Activated T-cell treated with anti-CD3 and anti-CD28 coated beads for 1 hour (primary cell): ENCODE results near the gene MMS22L.
"Not testable (repeated sequence)": the region's sequence is repeated elsewhere in the genome, so short reads cannot be mapped to it uniquely, and the experiment has no call there.

Experiments used
- DNase-seq: peaks from one replicate; pipeline ENCODE4 v3.0.0-alpha.2; 2020; ENCODE audit warnings: low read depth

MMS22L gene

DNA sequence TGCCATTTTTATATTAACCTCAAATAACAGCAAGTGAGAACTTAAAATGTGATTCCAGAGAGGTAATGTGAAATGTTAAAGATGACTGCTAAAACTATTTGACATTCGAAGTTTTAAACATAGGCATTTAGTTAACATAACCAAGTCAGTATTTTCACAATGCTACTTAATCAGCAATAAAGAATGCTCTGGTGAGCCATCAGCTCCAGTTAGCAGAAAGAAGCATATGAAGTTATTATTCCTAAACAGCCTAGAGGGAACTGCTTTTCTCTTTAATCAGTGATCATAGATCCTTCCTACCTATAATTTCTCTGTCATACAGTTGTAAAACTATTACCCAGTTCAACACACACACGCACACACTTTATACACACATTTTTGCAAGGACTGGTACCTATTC lies 60.1 kb downstream of the MMS22L start:
- DNase-seq = no peak

DNA sequence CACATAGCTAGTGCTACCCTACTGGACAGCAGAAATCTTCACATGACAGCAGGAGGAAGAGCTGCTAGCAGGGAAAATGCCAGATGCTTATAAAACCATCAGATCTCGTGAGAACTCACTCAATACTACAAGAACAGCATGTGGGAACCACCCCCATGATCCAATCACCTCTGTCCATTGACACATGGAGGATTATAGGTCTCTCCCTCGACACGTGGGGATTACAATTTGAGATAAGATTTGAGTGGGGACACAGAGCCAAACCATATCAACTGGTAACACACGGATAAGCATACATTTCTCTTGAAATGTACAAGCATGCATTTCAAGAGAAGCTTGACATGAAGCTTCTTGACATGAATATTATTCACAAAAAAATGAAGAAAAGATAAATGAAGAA lies 64.1 kb downstream of the MMS22L start:
- DNase-seq = no peak

- DNase-seq = no peak
Measured at GRCh38 chr6:97215157-97215769, 67.8 kb downstream of the MMS22L start.

DNA sequence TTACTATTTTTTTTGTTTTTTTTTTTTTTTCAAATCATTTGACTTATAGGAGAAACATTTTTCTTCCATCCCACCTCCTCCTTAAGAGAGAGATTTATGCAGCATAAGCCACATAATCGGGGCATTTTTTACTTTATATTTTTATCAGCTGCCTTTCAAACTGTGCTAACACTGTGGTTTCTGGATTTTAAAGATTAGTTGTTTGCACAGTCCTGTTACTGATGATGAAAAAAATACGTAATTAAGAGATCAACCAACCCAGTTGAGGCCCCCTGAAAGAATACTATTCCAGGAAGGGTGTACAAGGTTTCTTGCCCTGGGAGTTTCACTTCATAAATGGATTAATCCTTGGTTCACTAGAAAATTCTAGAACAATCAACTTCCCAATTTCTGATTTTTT lies 68.3 kb downstream of the MMS22L start:
- DNase-seq = no peak

- no peak for DNase-seq
Measured at GRCh38 chr6:97207383-97207782, 75.6 kb downstream of the MMS22L start.

DNA sequence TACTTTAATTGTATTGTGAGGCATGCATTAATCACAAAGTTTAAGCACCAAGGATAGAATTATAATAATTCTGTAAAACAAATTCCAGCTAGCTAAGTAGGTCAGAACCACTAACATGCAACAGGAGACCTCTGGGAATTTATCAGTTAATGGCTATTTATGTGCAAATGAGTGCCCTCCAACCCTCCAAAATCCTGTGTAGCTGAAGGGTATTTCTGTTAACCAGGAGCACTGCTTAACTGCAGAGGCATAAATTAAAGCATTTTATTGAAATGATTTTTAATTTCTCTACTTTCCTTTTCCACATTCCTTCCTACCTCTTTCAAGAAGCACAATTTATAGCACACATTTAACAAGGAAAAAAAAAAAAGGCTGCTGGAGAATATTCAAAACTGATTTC lies 77.0 kb downstream of the MMS22L start:
- no peak for DNase-seq

DNA sequence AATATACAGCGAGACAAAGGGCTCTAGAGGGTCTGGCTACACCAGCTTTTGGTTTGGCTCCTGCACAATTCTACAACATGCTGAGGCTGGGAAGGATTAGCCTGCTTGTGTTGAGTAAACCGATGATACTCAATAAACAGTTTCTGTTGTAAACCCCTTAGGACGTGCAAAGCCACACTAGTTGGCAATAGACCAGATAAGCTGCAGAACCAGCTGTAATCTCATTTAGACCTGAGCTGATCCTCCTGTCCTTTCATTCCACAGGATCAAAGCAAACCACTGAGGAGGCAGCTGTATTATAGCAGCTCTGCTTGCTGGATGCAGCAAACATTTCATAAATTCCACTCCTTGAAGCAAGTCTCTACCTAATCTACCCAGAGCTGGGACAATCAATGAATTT lies 79.7 kb downstream of the MMS22L start:
- no peak for DNase-seq

- no peak for DNase-seq
Measured at GRCh38 chr6:97198046-97198565, 84.9 kb downstream of the MMS22L start.

GRCh38 chr6:97195117-97195516 lies 87.9 kb downstream of the MMS22L start:
- DNase-seq = no peak

- DNase-seq = no peak
Measured at GRCh38 chr6:97189767-97190166, 93.2 kb downstream of the MMS22L start.

- no peak for DNase-seq
Measured at GRCh38 chr6:97187951-97188350, 95.1 kb downstream of the MMS22L start.

- DNase-seq = peak; percentile 54
Measured at GRCh38 chr6:97186416-97186999, 96.5 kb downstream of the MMS22L start.

- DNase-seq = no peak
Measured at GRCh38 chr6:97177905-97178304, 105.1 kb downstream of the MMS22L start.

GRCh38 chr6:97176468-97176867 lies 106.5 kb downstream of the MMS22L start:
- no peak for DNase-seq

DNA sequence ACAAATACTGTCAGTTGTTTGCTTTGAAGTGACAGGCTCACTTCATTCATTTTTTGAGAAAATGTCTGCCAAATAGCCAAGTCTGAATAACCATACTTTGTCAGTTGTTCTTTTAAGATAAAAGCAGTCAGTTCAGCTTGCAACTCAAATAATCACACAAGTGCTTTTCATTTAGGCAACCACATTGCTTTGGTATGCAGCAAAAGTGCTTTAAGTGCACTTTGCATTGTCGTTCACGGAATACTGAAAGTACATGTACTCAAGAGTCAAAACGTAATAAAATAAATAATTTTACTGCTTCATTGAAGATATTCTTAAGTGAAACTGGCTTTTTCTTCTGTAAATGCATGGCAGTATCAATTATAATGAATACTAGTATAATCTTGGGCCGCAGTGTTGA lies 107.2 kb downstream of the MMS22L start:
- DNase-seq = no peak

DNA sequence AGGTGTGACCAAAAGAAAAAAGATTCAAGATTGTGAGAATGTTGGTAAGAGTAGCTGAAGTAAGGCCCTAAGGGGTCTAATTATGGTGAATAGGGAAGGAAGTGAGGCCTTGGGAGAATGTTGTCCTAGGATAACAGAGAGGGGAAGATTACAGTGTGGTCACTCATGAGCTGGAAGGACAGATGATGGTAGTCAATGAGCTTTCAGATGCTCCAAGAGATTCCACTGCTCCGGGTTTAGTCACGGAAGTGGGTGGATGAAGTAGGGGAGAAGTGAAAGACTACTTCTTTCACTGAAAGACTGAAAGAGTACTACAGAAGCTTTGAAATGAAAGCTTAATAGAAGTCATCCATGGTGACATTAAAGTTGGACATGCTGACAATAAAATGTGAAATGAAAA lies 108.5 kb downstream of the MMS22L start:
- no peak for DNase-seq

- no peak for DNase-seq
Measured at GRCh38 chr6:97160280-97160679, 122.7 kb downstream of the MMS22L start.

DNA sequence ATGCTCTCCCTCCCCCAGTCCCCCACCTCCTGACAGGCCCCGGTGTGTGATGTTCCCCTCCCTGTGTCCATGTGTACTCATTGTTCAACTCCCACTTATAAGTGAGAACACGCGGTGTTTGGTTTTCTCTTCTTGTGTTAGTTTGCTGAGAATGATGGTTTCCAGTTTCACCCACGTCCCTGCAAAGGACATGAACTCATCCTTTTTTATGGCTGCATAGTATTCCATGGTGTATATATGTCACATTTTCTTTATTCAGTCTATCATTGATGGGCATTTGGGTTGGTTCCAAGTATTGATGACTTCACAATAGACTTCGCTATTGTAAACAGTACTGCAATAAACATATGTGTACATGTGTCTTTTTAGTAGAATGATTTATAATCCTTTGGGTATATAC lies 127.6 kb downstream of the MMS22L start:
- DNase-seq = not testable (repeated sequence)

DNA sequence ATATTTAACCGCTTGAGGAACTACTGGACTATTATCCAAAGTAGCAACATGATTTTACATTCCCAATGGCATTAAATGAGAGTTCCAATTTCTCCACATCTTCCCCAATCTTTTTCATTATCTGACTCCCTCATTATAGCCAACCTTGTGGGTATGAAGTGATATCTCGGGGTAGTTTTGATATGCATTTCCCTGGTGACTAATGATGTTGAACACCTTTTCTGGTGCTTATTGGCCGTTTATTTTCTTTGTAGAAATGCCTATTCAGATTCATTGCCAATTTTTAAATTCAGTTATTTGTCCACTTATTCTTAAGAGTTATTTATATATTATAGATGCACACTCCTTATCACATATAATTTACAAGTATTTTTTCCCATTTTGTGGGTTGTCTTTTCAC lies 129.0 kb downstream of the MMS22L start:
- DNase-seq = no peak

GRCh38 chr6:97151601-97152000 lies 131.4 kb downstream of the MMS22L start:
- DNase-seq = no peak

DNA sequence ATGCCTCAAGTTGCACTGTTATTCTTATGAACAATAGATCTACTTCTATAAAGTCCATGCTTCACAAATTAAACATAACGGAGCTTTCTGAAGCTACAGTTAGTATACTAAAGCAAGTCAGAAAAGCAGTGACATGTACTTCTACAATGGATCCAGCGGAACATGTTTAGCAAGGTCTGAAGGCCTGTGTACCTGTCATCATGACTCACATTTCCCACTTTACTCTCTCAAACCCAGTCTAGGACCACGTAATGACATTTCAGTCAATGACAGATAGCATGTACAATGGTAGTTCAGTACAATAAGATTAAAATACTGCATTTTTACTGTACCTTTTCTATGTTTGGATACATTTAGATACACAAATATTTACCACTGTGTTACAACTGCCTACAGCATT lies 132.1 kb downstream of the MMS22L start:
- DNase-seq = no peak

- DNase-seq = no peak
Measured at GRCh38 chr6:97147421-97147820, 135.6 kb downstream of the MMS22L start.

DNA sequence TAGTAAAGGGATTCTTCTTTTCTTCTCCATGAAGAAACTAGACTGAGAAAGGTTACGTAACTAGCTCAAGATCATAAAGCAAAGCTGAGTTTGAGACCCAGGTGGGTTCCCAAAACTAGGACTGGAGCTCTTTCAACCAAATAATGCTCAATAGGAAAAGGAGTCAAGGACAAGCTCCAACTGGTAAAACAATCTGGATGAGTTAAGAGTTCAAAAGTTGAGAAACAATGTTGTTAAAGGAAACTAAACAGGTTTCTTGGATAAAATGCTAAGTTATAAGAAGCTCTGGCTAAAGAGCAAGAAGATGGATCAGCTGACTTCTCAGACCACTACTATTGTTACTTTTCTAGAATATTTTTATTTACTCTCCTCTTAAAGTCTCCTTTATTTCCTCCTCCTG lies 137.3 kb downstream of the MMS22L start:
- DNase-seq = no peak

GRCh38 chr6:97141756-97142155 lies 141.3 kb downstream of the MMS22L start:
- no peak for DNase-seq
